Parathyroid adenoma (tissue), 2 donors: ENCODE results near the gene PTTG1IP.

Experiments used
- H2AFZ ChIP-seq: fragments of 300-600 bp; sonication (generic); one replicate; pipeline ENCODE4 v1.7.0; 2017; ENCODE audit warnings: antibody characterized with exemption, mild to moderate bottlenecking
- H3K27ac ChIP-seq: fragments of 300-600 bp; sonication (generic); one replicate; pipeline ENCODE4 v1.7.0; 2017
- H3K27me3 ChIP-seq: fragments of 300-600 bp; sonication (generic); one replicate; pipeline ENCODE4 v1.7.0; 2017; ENCODE audit warnings: low read length; ENCODE audit not compliant: control insufficient read depth, insufficient read depth
- H3K36me3 ChIP-seq: fragments of 300-600 bp; sonication (generic); one replicate; pipeline ENCODE4 v1.7.0; 2017; ENCODE audit warnings: low read length; ENCODE audit not compliant: control insufficient read depth, insufficient read depth
- H3K4me1 ChIP-seq: fragments of 300-600 bp; sonication (generic); one replicate; pipeline ENCODE4 v1.7.0; 2017; ENCODE audit warnings: control low read depth
- H3K4me2 ChIP-seq: fragments of 300-600 bp; sonication (generic); one replicate; pipeline ENCODE4 v1.7.0; 2017; ENCODE audit warnings: low read length
- H3K4me3 ChIP-seq: fragments of 300-600 bp; sonication (generic); one replicate; pipeline ENCODE4 v1.7.0; 2017; ENCODE audit warnings: low read depth, low read length
- H3K79me2 ChIP-seq: fragments of 300-600 bp; sonication (generic); one replicate; pipeline ENCODE4 v1.7.0; 2017; ENCODE audit warnings: control low read depth
- H3K9ac ChIP-seq: fragments of 300-600 bp; sonication (generic); one replicate; pipeline ENCODE4 v1.7.0; 2017; ENCODE audit warnings: mild to moderate bottlenecking
- H3K9me3 ChIP-seq: fragments of 300-600 bp; sonication (generic); one replicate; pipeline ENCODE4 v1.7.0; 2017; ENCODE audit warnings: low read length; ENCODE audit not compliant: control insufficient read depth
- TF ChIP-seq, protein P1 (sequence below): fragments of 300-600 bp; sonication (generic); IDR thresholded peaks from one replicate; pipeline ENCODE4 v1.7.0; 2017; ENCODE audit warnings: antibody characterized with exemption, mild to moderate bottlenecking
- donor health status: primary hyperparathyroidism.

PTTG1IP gene

DNA sequence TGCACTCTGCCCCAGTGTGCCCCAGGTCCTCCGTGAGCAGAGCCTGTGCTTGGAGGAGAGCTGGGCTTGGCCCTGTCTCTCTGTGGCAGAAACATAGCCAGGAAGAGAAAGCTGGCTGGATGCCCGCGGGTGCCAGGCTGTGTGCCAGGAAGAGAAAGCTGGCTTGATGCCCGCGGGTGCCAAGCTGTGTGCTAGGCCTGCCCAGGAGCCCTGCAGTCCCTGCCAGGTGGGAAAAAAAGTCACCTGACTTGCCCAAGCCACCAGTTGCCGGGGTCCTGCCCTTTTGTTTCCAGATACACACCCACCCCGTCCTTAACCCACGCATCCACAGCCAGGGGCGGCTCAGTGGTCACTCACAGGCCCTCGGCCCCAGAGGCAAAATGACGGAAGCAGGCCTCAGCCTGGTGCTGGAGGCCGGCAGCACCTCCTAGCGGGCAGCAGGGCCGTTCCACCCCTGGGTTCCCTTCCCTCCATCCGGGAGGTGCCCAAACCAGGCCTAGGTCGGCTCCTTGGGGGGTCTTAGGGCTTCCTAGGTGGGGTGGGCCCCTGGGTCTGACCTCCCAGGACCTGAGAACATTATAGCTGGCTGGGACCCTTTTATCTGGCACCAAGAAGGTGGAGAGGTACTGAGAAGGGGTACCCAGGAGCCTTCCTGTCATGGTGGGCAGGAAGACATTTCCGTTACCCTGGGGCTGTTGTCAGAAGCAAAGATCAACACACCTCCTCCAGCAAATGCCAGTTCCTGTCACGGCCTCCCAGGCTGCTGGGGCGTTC, 38.1 kb upstream of the PTTG1IP start:
- Histone ChIP-seq H3K9me3 (no peaks in the 10 kb centered on the region), H3K79me2 (no peaks in the 10 kb centered on the region), H3K4me3 (no peak overlapping the region), H2AFZ (no peak overlapping the region), H3K4me2 (no peak overlapping the region), H3K27ac (no peak overlapping the region), H3K27me3 (no peaks in the 10 kb centered on the region), H3K4me1 (no peaks in the 10 kb centered on the region), H3K9ac (no peak overlapping the region), H3K36me3 (no peaks in the 10 kb centered on the region)
- TF ChIP-seq, protein P1, sequence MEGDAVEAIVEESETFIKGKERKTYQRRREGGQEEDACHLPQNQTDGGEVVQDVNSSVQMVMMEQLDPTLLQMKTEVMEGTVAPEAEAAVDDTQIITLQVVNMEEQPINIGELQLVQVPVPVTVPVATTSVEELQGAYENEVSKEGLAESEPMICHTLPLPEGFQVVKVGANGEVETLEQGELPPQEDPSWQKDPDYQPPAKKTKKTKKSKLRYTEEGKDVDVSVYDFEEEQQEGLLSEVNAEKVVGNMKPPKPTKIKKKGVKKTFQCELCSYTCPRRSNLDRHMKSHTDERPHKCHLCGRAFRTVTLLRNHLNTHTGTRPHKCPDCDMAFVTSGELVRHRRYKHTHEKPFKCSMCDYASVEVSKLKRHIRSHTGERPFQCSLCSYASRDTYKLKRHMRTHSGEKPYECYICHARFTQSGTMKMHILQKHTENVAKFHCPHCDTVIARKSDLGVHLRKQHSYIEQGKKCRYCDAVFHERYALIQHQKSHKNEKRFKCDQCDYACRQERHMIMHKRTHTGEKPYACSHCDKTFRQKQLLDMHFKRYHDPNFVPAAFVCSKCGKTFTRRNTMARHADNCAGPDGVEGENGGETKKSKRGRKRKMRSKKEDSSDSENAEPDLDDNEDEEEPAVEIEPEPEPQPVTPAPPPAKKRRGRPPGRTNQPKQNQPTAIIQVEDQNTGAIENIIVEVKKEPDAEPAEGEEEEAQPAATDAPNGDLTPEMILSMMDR: no peak

DNA sequence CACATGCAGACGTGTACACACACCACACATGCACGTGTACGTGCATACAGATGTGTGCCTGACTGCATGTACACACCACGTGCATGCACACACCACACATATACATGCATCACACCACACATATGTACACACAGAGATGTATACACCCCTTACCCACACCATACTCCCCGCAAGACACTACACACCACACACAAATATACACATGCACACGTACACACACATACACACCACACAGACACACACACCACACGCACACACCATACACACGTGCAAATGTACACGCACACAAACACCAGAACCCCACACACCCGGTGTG, 37.5 kb upstream of the PTTG1IP start:
- H2AFZ ChIP-seq: no peak overlapping the region
- no peaks in the 10 kb centered on the region for H3K79me2 ChIP-seq
- H3K36me3 ChIP-seq: no peaks in the 10 kb centered on the region
- TF ChIP-seq, protein P1: no peak
- H3K27me3 ChIP-seq: no peaks in the 10 kb centered on the region
- H3K27ac ChIP-seq: no peak overlapping the region
- no peak overlapping the region for H3K4me3 ChIP-seq
- H3K9me3 ChIP-seq: no peaks in the 10 kb centered on the region
- no peak overlapping the region for H3K9ac ChIP-seq
- no peak overlapping the region for H3K4me2 ChIP-seq
- no peaks in the 10 kb centered on the region for H3K4me1 ChIP-seq

DNA sequence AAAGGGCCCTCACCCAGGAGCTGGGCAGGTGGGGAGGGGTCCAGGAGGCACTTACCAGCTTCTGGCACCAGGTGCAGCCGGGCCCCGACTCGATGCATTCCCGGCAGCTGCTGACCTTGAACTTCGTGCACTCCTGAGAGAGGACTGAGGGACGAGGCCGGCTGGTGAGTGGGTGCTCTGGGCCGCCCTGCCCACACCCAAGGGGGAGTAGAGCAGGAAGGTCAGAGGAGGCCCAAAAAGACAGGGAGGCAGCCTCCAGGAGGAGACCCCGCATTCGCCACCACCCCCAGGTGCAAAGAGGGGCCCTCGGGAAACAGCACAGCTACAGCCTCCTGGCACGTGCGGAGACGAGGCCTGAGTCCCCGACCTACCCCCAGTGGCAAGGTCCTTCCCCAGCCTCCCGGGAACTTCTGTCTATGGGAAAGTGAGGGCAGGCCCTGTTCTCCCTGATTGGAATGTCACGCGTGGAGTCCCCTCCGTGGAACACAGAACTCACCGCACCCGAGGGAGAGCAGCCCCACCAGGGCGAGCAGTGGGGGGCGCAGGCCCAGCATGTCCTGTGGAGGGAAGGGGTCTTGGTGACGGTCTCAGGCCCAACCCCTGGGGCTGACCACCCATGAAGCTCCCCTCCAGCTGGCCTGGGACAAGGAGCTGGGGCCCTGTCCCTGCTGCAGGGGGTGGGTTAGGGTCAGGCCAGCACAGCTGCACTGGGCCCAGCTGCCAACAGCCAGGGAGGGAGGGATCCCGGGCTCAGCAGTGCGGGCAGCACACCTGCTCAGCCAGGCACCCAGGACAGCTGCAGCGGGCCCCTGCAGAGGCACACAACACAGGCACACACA, 37.0 kb upstream of the PTTG1IP start:
- Histone ChIP-seq H3K9ac (no peak overlapping the region), H3K4me1 (no peaks in the 10 kb centered on the region), H3K36me3 (no peaks in the 10 kb centered on the region), H2AFZ (no peak overlapping the region), H3K4me3 (no peak overlapping the region), H3K27ac (no peak overlapping the region), H3K27me3 (no peaks in the 10 kb centered on the region), H3K79me2 (no peaks in the 10 kb centered on the region), H3K9me3 (no peaks in the 10 kb centered on the region), H3K4me2 (no peak overlapping the region)
- TF ChIP-seq, protein P1: no peak

DNA sequence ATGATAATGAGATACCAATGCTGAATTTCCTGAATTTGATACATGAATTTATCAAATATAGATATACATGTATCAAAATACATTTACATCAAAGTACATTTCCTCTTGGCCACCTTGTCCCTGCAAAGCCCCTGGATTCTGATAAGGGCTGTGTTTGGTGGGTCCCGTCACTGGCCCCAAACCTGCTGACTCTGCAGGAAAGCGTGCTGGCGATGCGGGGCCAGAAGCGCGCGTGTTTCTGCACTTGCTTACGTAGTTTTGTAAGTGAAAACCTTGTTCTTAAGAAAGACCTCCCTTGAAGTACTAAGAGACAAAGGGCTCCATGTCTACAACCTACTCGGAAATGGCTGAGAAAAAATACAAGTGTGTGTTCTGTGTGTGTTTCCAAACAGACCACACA, 36.2 kb upstream of the PTTG1IP start:
- Histone ChIP-seq H3K79me2 (no peaks in the 10 kb centered on the region), H3K4me3 (no peak overlapping the region), H3K4me2 (no peak overlapping the region), H3K27ac (no peak overlapping the region), H3K4me1 (no peaks in the 10 kb centered on the region), H3K9me3 (no peaks in the 10 kb centered on the region), H3K27me3 (no peaks in the 10 kb centered on the region), H2AFZ (no peak overlapping the region), H3K36me3 (no peaks in the 10 kb centered on the region), H3K9ac (no peak overlapping the region)
- TF ChIP-seq, protein P1: no peak
